ENCODE measurements around the gene HRAS. TPM values are rescaled to one million over a fixed set of nuclear protein-coding genes. Genes with fewer than 3 reads are reported as not detected.

The HRAS gene
- polyA plus RNA-seq, 1 of the 3 experiments (the other 2 are of a cell fraction) = 217 TPM

GRCh38 chr11:530960-531831, 4.2 kb downstream of the HRAS start:
- Histone ChIP-seq H3K27ac (ENCODE audit: low read depth in 2 of 2, low read length in 1 of 2) (no peak overlapping the region), H3F3A (replicated peaks; ENCODE audit: insufficient read depth) (no peaks in the 10 kb centered on the region), H3K4me3 (ENCODE audit: low read depth in 2 of 2, low read length in 1 of 2) (no peak overlapping the region), H3K36me3 (replicated peaks in 1 of 2; ENCODE audit: control insufficient read depth in 1 of 2, insufficient read depth in 2 of 2, low read length in 1 of 2) (peaks cover 0 to 27% of the 10 kb centered on the region in 2 experiments), H3K9me2 (no peaks in the 10 kb centered on the region), H3K27me3 (ENCODE audit: insufficient read depth) (no peaks in the 10 kb centered on the region), H3K9ac (no peak overlapping the region), H3K4me2 (no peak overlapping the region), H2AFZ (ENCODE audit: low read depth) (no peak overlapping the region), H3K79me2 (ENCODE audit: insufficient read depth) (peaks cover 15% of the 10 kb centered on the region), H3K4me1 (ENCODE audit: control insufficient read depth in 1 of 2, insufficient read depth in 2 of 2, low read depth in 1 of 2, low read length in 1 of 2) (peaks cover 0 to 12% of the 10 kb centered on the region in 2 experiments; a peak in 1 of 4 replicates), H4K20me1 (ENCODE audit: insufficient read depth) (peaks cover 10% of the 10 kb centered on the region; the same call in 1 of the 2 replicates), H3K9me3 (no peaks in the 10 kb centered on the region)
- WGBS (ENCODE audit: low lambda C conversion rate) = 94% methylated on average over 21 of the region's 28 CpGs
- TF ChIP-seq EP300 (IDR thresholded peaks at IDR 0.05; ENCODE audit: borderline replicate concordance in 1 of 2, low read depth in 1 of 2, low read length in 1 of 2) (no peak), MEF2A (IDR thresholded peaks at IDR 0.05; ENCODE audit: borderline replicate concordance, low read depth) (no peak), FOSL2 (IDR thresholded peaks at IDR 0.05; ENCODE audit: borderline replicate concordance, low read depth) (no peak)
- TF ChIP-seq, protein P1, sequence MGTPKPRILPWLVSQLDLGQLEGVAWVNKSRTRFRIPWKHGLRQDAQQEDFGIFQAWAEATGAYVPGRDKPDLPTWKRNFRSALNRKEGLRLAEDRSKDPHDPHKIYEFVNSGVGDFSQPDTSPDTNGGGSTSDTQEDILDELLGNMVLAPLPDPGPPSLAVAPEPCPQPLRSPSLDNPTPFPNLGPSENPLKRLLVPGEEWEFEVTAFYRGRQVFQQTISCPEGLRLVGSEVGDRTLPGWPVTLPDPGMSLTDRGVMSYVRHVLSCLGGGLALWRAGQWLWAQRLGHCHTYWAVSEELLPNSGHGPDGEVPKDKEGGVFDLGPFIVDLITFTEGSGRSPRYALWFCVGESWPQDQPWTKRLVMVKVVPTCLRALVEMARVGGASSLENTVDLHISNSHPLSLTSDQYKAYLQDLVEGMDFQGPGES (IDR thresholded peaks at IDR 0.05; ENCODE audit: low read depth, low read length) = no peak
- TF ChIP-seq, protein P2, sequence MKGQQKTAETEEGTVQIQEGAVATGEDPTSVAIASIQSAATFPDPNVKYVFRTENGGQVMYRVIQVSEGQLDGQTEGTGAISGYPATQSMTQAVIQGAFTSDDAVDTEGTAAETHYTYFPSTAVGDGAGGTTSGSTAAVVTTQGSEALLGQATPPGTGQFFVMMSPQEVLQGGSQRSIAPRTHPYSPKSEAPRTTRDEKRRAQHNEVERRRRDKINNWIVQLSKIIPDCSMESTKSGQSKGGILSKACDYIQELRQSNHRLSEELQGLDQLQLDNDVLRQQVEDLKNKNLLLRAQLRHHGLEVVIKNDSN (IDR thresholded peaks at IDR 0.05; ENCODE audit: borderline replicate concordance, low read depth) = no peak
- TF ChIP-seq, protein P3, sequence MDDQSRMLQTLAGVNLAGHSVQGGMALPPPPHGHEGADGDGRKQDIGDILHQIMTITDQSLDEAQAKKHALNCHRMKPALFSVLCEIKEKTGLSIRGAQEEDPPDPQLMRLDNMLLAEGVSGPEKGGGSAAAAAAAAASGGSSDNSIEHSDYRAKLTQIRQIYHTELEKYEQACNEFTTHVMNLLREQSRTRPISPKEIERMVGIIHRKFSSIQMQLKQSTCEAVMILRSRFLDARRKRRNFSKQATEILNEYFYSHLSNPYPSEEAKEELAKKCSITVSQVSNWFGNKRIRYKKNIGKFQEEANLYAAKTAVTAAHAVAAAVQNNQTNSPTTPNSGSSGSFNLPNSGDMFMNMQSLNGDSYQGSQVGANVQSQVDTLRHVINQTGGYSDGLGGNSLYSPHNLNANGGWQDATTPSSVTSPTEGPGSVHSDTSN (IDR thresholded peaks at IDR 0.05) = no peak
- CTCF ChIA-PET = interaction anchor here (2.3 kb wide), 1 partner anchor 13 kb away, joined by 13 read pairs; no protein-coding TSS in a partner anchor
- DNase-seq = no peak
- POLR2A ChIA-PET = no interaction called here

DNA sequence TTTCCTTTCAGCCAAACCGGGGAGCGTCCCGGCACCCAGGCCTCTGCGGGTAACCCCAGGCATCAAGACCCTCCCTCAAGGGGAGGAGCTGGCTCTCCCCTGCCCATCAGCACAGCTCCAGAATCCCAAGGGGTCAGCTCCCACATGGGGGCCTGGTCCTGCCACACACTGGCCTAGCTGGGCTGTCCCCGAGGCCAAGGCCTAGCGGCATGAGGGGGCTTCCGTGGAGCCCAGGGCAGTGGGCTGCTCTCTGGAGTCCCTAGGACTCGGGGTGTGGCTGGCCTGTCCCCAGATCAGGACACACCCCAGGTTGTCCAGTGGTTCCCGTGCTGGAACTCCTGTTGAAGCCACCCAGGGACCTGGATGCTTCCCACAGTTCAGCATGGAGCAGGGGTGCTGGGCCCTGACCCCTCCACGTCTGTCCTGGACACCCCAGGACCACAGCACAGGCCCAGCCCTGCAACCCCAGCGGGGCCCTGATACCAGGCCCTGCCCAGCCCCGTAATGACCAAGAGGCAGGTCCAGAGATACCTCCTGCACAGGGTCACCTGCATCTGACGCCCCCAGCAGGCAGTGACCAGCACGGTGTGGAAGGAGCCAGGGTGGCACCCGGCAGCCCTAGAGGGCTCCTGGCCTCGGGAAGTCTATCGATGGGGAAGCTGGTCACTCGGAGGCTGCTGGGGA, 5.5 kb downstream of the HRAS start:
- Histone ChIP-seq H3K27ac (ENCODE audit: low read depth in 2 of 2, low read length in 1 of 2) (no peak overlapping the region), H3F3A (replicated peaks; ENCODE audit: insufficient read depth) (no peaks in the 10 kb centered on the region), H3K79me2 (ENCODE audit: insufficient read depth) (peaks cover 15% of the 10 kb centered on the region), H3K27me3 (ENCODE audit: insufficient read depth) (no peaks in the 10 kb centered on the region), H3K9me3 (no peaks in the 10 kb centered on the region), H3K36me3 (replicated peaks in 1 of 2; ENCODE audit: control insufficient read depth in 1 of 2, insufficient read depth in 2 of 2, low read length in 1 of 2) (peaks cover 0 to 27% of the 10 kb centered on the region in 2 experiments), H4K20me1 (ENCODE audit: insufficient read depth) (peaks cover 10% of the 10 kb centered on the region; the same call in 1 of the 2 replicates), H3K9me2 (no peaks in the 10 kb centered on the region), H3K9ac (no peak overlapping the region), H2AFZ (ENCODE audit: low read depth) (no peak overlapping the region), H3K4me3 (ENCODE audit: low read depth in 2 of 2, low read length in 1 of 2) (no peak overlapping the region), H3K4me1 (ENCODE audit: control insufficient read depth in 1 of 2, insufficient read depth in 2 of 2, low read depth in 1 of 2, low read length in 1 of 2) (peaks cover 0 to 10% of the 10 kb centered on the region in 2 experiments; a peak in 1 of 4 replicates), H3K4me2 (no peak overlapping the region)
- whole genome bisulfite sequencing (ENCODE audit: low lambda C conversion rate) = 90% methylated on average over 8 of the region's 18 CpGs
- ChIA-PET POLR2A (no interaction called here), CTCF (interaction anchor here (1.0 kb wide), 1 partner anchor 11 kb away, joined by 3 read pairs; no protein-coding TSS in a partner anchor)
- TF ChIP-seq GABPA (IDR thresholded peaks at IDR 0.05; ENCODE audit: low read depth) (no peak), JUND (IDR thresholded peaks at IDR 0.05) (no peak), SIN3A (IDR thresholded peaks at IDR 0.05; ENCODE audit: borderline replicate concordance, low read depth, low read length) (no peak), EP300 (IDR thresholded peaks at IDR 0.05; ENCODE audit: borderline replicate concordance in 1 of 2, low read depth in 1 of 2, low read length in 1 of 2) (no peak), RFX5 (IDR thresholded peaks at IDR 0.05; ENCODE audit: low read length) (no peak), SMC3 (IDR thresholded peaks at IDR 0.05; ENCODE audit: low read depth, low read length) (no peak), EZH2phosphoT487 (IDR thresholded peaks at IDR 0.05; ENCODE audit: borderline replicate concordance, low read depth) (no peak), MXI1 (IDR thresholded peaks at IDR 0.05; ENCODE audit: low read depth, low read length) (no peak), FOXM1 (IDR thresholded peaks at IDR 0.05; ENCODE audit: low read depth) (no peak)
- TF ChIP-seq, protein P4, sequence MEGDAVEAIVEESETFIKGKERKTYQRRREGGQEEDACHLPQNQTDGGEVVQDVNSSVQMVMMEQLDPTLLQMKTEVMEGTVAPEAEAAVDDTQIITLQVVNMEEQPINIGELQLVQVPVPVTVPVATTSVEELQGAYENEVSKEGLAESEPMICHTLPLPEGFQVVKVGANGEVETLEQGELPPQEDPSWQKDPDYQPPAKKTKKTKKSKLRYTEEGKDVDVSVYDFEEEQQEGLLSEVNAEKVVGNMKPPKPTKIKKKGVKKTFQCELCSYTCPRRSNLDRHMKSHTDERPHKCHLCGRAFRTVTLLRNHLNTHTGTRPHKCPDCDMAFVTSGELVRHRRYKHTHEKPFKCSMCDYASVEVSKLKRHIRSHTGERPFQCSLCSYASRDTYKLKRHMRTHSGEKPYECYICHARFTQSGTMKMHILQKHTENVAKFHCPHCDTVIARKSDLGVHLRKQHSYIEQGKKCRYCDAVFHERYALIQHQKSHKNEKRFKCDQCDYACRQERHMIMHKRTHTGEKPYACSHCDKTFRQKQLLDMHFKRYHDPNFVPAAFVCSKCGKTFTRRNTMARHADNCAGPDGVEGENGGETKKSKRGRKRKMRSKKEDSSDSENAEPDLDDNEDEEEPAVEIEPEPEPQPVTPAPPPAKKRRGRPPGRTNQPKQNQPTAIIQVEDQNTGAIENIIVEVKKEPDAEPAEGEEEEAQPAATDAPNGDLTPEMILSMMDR (IDR thresholded peaks at IDR 0.05) = no peak
- TF ChIP-seq, protein P1 (IDR thresholded peaks at IDR 0.05; ENCODE audit: low read depth, low read length) = no peak
- no peak for DNase-seq
